Tibial nerve (tissue), 3 donors: ENCODE measurements around the gene SYN1.

Experiments used
- POLR2A ChIP-seq, 2 donors: fragments of 450-650 bp; IDR thresholded peaks; one replicate each; pipeline ENCODE4 v1.6.1; 2017; ENCODE audit warnings: antibody characterized with exemption in 2 of 2, mild to moderate bottlenecking in 2 of 2, moderate library complexity in 2 of 2
- TF ChIP-seq, protein P1 (sequence below), 5 experiments: fragments of 200-600 bp in 3 of 5; fragments of 450-650 bp in 2 of 5; sonication (generic) in 3 of 5; IDR thresholded peaks; one replicate each; pipeline ENCODE4 v1.5.1; 2016 to 2019; ENCODE audit warnings: antibody characterized with exemption in 5 of 5, mild to moderate bottlenecking in 3 of 5, moderate library complexity in 2 of 5

DNA sequence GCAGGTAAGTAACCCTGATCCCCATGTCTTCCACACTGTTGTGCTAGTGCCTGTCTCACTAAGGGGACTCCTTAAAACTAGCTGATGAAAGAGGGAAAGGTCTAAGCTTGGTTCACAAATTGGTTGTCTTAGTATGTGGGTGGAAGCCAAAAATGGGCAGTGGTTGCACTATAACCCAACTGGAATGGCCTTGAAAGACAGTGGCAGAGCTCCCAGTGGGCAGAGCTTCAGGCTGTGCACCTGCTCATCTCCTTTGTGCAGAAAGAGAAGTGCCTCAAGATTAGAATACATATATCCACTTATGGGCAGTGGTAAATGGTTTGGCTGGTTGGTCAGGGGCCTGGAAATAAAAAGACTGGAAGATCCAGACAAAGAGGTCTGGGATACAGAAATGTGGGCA, 7.2 kb downstream of the SYN1 start:
- TF ChIP-seq, protein P1, sequence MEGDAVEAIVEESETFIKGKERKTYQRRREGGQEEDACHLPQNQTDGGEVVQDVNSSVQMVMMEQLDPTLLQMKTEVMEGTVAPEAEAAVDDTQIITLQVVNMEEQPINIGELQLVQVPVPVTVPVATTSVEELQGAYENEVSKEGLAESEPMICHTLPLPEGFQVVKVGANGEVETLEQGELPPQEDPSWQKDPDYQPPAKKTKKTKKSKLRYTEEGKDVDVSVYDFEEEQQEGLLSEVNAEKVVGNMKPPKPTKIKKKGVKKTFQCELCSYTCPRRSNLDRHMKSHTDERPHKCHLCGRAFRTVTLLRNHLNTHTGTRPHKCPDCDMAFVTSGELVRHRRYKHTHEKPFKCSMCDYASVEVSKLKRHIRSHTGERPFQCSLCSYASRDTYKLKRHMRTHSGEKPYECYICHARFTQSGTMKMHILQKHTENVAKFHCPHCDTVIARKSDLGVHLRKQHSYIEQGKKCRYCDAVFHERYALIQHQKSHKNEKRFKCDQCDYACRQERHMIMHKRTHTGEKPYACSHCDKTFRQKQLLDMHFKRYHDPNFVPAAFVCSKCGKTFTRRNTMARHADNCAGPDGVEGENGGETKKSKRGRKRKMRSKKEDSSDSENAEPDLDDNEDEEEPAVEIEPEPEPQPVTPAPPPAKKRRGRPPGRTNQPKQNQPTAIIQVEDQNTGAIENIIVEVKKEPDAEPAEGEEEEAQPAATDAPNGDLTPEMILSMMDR (IDR thresholded peaks at IDR 0.05): no peak
- TF ChIP-seq POLR2A (IDR thresholded peaks at IDR 0.05): no peak
